ENCODE data around the gene SPSB1. TPM values are rescaled to one million over a fixed set of nuclear protein-coding genes. Genes with fewer than 3 reads are reported as not detected.

The SPSB1 gene
- total RNA-seq, 2 donors from 2014 or later, result 12.2 to 15.6 TPM

DNA sequence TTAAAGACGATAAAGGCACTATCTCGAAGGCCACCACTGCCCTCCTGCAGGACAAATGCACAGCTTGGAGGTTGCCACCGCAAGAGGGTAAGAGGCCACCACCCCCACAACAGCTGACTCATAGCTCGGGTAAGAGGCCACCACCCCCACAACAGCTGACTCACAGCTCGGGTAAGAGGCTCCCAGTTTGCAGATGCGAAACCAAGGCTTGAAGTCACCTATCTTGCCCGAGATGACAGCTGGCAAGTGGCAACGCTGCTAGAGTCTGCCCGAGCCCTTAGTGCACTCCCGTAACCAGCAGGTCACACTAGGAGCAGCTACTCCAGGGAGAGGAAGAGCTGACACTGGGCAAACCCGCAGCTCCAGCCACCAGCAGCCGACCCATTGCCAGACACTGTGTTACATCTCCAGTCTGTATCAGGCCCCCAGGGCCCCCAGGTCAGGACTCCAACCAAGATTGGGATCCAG lies 17.1 kb upstream of the SPSB1 start:
- H3K4me3 Mint-ChIP-seq, result peak overlapping the region; percentile 49 to 55
- DNase-seq (peak; percentile 90 to 91), ATAC-seq (replicated peaks in 1 of 2) (peak; percentile 89 to 94)
- H3K4me1 Mint-ChIP-seq (ENCODE audit: low read depth), result peaks cover 37% of the 10 kb centered on the region
- H3K36me3 Mint-ChIP-seq (ENCODE audit: insufficient read depth in 2 of 2), result peaks cover 2% of the 10 kb centered on the region in 2 donors
- peaks cover 5% of the 10 kb centered on the region for H3K27me3 Mint-ChIP-seq (ENCODE audit: low read depth)
- H3K9me3 Mint-ChIP-seq, result peaks cover 1 to 2% of the 10 kb centered on the region in 2 donors
- H3K27ac Mint-ChIP-seq, result peak overlapping the region; percentile 11

DNA sequence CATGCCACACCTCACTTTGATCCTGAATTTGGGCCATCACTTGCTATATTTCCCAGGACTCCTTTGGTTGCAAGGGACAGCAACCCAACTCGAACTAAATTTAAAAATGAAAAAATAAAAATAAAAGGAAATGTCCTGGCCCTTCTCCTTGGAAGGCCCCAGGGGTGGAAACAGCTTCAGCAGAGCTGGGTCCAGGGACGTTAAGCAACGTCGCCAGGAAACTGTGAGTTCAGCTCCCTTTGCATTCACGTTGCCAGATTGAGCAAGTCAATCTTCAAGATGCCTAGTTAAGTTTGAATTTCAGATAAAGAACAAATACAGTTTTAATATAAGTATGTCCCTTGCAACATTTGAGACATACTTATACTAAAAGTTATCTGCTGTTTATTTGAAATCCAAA lies 14.6 kb upstream of the SPSB1 start:
- peaks cover 1 to 2% of the 10 kb centered on the region in 2 donors for H3K9me3 Mint-ChIP-seq
- DNase-seq, result no peak
- no peak overlapping the region for H3K4me3 Mint-ChIP-seq
- H3K27ac Mint-ChIP-seq, result no peak overlapping the region
- peaks cover 2% of the 10 kb centered on the region in 2 donors for H3K36me3 Mint-ChIP-seq (ENCODE audit: insufficient read depth in 2 of 2)
- ATAC-seq (replicated peaks in 1 of 2), result no peak
- H3K4me1 Mint-ChIP-seq (ENCODE audit: low read depth), result peaks cover 52% of the 10 kb centered on the region
- peaks cover 5% of the 10 kb centered on the region for H3K27me3 Mint-ChIP-seq (ENCODE audit: low read depth)

DNA sequence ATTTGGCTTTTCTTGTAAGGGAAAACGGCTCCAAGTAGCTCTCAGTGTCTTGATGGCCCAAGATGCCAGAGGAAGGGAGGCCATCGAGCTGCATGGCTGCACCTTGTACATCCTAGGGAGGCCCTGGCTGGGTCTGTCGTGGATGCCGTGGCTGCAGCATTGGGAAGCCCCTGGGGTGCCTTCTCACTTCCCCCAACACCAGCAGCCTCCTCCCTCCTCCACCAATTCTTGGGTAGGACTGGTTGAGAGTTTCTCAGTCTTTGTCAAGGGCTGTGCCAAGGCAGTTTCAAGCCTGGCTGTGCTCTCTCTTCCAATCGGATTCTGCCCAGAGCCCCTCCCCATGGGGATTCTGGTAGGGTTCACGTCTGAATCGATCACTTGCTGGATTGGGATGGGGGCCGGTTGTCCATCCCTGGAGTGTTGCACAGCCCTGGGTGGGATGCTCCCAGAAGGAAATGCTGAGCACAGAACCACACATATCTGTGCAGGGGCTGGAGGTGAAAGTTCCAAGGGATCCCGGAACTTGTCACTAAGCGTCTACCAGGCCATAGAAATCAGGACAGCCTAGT lies 14.0 kb upstream of the SPSB1 start:
- Mint-ChIP-seq H3K9me3 (peaks cover 1 to 2% of the 10 kb centered on the region in 2 donors), H3K4me3 (peak overlapping the region in 1 of 2 donors; percentile 56), H3K4me1 (ENCODE audit: low read depth) (peaks cover 58% of the 10 kb centered on the region), H3K36me3 (ENCODE audit: insufficient read depth in 2 of 2) (peaks cover 2% of the 10 kb centered on the region in 2 donors), H3K27me3 (ENCODE audit: low read depth) (peaks cover 5% of the 10 kb centered on the region), H3K27ac (no peak overlapping the region)
- ATAC-seq (replicated peaks in 1 of 2) (no peak), DNase-seq (no peak)

DNA sequence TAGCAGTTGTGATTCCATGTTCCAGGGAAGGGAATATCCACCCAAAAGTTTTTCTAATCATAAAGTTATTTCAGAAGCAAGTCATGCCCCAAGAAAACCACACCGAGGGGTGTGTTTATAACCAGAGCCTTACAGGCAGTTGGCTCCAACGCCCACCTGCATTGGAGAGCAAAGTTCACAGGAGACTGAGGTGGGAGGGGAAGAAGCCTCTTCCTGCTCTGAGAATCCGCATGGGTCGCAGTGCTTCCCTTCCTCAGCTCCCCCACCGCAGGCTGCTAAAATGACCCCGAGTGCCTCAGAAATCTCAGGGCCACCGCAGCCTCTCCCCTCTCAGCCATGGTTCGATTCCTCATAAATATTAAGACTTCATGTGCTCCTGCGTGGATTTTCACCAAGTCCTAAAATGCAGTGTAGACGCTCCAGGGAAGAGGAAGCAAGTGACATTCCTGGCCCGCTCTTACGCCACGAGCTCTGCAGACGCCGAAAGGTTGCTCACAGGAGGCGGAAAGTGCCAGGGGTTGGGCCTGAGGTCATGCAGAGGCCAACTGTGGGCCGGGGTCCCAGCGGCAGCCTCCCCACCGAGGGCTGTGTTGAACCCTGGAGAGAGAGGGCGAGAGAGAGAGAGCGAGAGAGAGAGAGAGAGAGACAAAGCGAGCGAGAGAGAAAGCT lies 13.4 kb upstream of the SPSB1 start:
- Mint-ChIP-seq H3K9me3 (peaks cover 1 to 2% of the 10 kb centered on the region in 2 donors), H3K36me3 (ENCODE audit: insufficient read depth in 2 of 2) (peaks cover 2% of the 10 kb centered on the region in 2 donors), H3K27me3 (ENCODE audit: low read depth) (peaks cover 5% of the 10 kb centered on the region), H3K4me1 (ENCODE audit: low read depth) (peaks cover 64% of the 10 kb centered on the region), H3K27ac (no peak overlapping the region), H3K4me3 (peak overlapping the region; percentile 55 to 56)
- peak in 1 of 2 donors; percentile 56 for DNase-seq
- ATAC-seq (replicated peaks in 1 of 2), result no peak

DNA sequence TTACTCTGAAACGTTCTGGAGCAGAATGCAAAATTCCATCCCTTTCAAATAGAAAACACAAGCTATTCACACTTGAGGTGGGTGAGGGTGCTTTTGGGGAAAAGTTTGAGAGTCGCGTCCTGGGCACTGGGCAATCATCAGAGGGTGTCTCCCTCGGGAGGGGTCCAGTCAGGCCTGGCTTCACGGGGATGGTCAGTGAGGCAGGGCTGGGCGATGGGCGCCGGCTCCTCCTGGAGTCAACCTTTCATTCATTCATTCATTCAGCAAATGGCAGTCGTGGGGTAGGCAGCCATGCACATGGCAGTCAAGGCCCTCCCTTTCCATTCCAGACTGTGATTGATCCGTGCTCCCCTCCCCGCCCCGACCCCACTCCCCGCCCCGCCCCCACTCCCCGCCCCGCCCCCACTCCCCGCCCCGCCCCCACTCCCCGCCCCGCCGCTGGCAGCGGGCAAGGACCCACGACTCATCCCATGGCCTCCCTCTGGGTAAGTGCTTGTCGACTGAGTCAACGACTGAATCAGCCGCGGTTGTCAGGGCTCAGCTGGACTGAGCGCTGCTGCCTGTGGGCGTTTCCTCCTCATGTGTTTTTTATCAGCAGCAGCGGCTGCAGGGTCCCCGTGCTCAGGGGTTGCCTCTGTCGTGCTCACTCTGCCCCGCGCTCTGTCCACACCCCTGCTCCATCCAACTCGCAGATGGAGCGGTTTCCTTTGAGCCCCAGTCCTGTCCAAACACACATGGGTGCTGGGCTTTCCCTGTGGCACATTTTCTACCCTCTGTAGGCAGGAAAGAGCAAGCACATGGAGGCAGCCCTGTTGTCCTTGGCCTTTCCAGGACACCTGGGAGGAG lies 12.5 kb upstream of the SPSB1 start:
- Mint-ChIP-seq H3K36me3 (ENCODE audit: insufficient read depth in 2 of 2) (peaks cover 2 to 7% of the 10 kb centered on the region in 2 donors), H3K27ac (no peak overlapping the region), H3K9me3 (peaks cover 2 to 4% of the 10 kb centered on the region in 2 donors), H3K27me3 (ENCODE audit: low read depth) (peaks cover 2% of the 10 kb centered on the region), H3K4me3 (peak overlapping the region; percentile 72 to 77), H3K4me1 (ENCODE audit: low read depth) (peaks cover 61% of the 10 kb centered on the region)
- DNase-seq, result peak; percentile 75 to 88
- ATAC-seq (replicated peaks in 1 of 2), result peak; percentile 77 to 83

DNA sequence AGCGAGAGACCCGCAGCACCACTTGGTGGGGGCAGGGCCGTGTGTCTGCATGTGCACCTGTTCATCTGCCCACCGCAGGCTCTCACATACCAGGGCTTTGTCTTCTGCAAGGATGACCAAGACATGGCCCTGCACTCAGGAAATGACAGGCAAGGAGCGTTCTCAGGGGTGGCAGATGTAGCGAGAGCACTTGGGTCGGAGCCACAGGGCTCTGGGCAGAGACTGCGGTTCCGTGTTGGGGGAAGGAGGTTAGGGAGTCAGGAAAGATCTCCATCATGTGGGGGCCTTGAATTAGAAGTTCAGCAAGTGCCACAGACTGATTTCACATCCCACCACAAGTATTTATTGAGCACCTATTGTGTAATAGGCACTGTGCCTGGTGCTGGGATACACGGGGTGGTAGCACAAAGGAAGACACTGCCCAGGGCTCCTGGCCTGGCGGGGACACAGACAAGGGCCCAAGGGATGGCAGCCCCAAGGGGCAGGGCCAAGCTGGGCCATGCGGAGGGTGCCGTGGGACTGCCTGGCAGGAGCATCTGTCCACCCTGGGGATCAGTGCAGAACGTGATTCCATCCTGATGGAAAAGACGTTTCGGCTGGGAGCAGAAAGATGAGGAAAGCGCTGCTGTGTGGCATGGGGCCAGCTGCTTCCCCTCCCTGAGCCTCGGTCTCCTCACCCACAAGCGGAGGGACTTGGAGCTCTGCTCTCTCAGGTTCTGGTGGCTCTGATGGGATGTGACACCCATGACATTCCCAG lies 11.4 kb upstream of the SPSB1 start:
- Mint-ChIP-seq H3K4me3 (peak overlapping the region; percentile 72 to 77), H3K4me1 (ENCODE audit: low read depth) (peaks cover 55% of the 10 kb centered on the region), H3K27me3 (ENCODE audit: low read depth) (no peaks in the 10 kb centered on the region), H3K9me3 (peaks cover 4% of the 10 kb centered on the region in 2 donors), H3K27ac (no peak overlapping the region), H3K36me3 (ENCODE audit: insufficient read depth in 2 of 2) (peaks cover 3 to 8% of the 10 kb centered on the region in 2 donors)
- no peak for DNase-seq
- ATAC-seq (replicated peaks in 1 of 2), result no peak

DNA sequence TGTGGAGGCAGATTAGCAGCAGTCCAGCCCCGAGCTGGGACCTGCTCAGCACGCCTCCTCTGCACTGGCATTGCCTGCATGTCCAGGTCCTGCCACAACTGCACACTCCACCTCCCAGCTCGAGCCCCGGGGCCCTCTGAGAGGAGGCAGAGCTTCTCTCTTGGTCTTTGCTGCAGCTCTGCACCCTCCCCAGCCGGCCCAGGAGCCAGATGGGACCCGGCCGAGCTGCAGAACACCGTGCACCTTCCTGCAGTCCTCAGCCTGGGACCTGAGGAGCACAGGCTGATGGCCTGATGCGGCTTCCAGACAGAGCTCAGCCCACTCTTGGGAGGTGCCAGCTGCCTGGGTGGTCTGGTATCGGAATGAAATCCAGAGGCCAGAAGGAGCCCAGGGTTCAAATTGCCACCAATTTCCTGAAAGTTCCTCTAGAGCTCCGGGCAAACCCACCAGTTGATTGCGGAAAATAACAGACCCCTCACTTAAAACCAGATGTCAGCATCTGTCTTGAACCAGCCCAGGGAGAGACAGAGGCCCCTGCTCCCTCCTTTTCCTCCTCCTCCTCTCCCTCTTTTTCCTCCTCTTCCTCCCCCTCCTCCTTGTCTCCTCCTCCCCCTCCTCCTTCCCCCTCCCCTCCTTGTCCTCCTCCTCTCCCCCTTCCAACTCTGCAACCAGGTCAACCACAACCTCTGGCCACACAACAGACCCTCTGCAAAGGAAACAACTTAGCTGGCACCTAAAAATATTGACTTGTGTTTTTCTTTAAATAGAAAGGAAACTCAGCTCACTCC lies 10.6 kb upstream of the SPSB1 start:
- no peak overlapping the region for H3K27ac Mint-ChIP-seq
- H3K27me3 Mint-ChIP-seq (ENCODE audit: low read depth), result no peaks in the 10 kb centered on the region
- H3K4me1 Mint-ChIP-seq (ENCODE audit: low read depth), result peaks cover 56% of the 10 kb centered on the region
- ATAC-seq (replicated peaks in 1 of 2), result no peak
- DNase-seq, result no peak
- no peak overlapping the region for H3K4me3 Mint-ChIP-seq
- H3K9me3 Mint-ChIP-seq, result peaks cover 2 to 3% of the 10 kb centered on the region in 2 donors
- peaks cover 3 to 8% of the 10 kb centered on the region in 2 donors for H3K36me3 Mint-ChIP-seq (ENCODE audit: insufficient read depth in 2 of 2)

DNA sequence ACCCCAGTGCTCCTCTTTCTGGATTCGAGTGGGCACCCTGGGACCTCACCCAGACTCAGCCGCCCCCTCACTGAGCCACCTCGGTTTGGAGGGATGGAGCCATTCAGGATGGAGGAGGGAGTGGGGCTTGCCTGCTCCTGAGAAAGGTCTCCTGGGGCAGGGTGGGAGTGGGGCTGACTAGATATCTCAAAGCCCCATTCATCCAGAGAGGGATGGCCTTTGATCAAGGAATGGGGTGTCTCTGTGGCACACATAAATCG lies 10.1 kb upstream of the SPSB1 start:
- Mint-ChIP-seq H3K4me1 (ENCODE audit: low read depth) (peaks cover 56% of the 10 kb centered on the region), H3K27ac (no peak overlapping the region), H3K36me3 (ENCODE audit: insufficient read depth in 2 of 2) (peaks cover 3 to 8% of the 10 kb centered on the region in 2 donors), H3K4me3 (no peak overlapping the region), H3K9me3 (peaks cover 2 to 3% of the 10 kb centered on the region in 2 donors), H3K27me3 (ENCODE audit: low read depth) (no peaks in the 10 kb centered on the region)
- no peak for DNase-seq
- ATAC-seq (replicated peaks in 1 of 2), result no peak

DNA sequence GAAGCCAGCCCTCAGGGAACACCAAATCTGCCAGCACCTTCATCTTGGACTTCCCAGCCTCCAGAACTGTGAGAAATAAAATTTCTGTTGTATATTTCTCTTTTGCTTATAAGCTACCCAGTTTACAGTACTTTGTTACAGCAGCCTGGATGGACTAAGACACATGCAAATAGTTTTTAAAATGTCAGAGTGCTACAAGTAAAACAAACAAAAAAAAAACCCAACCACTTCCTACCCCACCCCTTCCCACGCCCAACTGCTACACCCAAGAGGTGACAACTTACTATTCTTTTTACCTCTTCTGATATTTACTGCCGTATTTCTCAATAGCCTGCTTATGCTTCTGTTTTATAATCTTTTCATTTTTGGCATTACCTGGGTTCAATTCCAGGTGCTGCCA lies 8.6 kb upstream of the SPSB1 start:
- peak overlapping the region in 1 of 2 donors; percentile 49 for H3K4me3 Mint-ChIP-seq
- peaks cover 5% of the 10 kb centered on the region in 2 donors for H3K9me3 Mint-ChIP-seq
- peak overlapping the region; percentile 29 for H3K27ac Mint-ChIP-seq
- no peaks in the 10 kb centered on the region for H3K27me3 Mint-ChIP-seq (ENCODE audit: low read depth)
- ATAC-seq (replicated peaks in 1 of 2), result no peak
- DNase-seq, result no peak
- H3K36me3 Mint-ChIP-seq (ENCODE audit: insufficient read depth in 2 of 2), result peaks cover 7 to 13% of the 10 kb centered on the region in 2 donors
- peaks cover 52% of the 10 kb centered on the region for H3K4me1 Mint-ChIP-seq (ENCODE audit: low read depth)

DNA sequence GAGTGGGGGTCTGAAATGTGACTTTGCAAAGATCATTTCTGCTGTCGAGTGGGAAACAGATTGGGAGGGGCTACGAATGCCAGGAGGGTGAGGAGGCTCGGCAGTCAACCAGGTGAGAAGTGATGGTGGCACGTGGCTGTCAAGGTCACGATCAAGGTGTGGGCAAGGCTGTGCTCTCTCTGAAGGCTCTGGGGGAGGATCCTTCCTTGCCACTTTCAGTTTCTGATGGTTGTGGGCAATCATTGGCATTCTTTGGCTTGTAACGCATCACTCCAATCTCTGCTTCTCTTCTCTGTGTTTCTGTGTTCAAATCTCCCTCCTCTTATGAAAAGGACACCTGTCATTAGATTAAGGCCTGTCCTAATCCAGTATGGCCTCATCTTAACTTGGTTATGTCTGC lies 6.1 kb upstream of the SPSB1 start:
- no peak for DNase-seq
- H3K4me3 Mint-ChIP-seq, result no peak overlapping the region
- H3K4me1 Mint-ChIP-seq (ENCODE audit: low read depth), result peaks cover 51% of the 10 kb centered on the region
- ATAC-seq (replicated peaks in 1 of 2), result no peak
- H3K27me3 Mint-ChIP-seq (ENCODE audit: low read depth), result no peaks in the 10 kb centered on the region
- H3K9me3 Mint-ChIP-seq, result peaks cover 5% of the 10 kb centered on the region in 2 donors
- no peak overlapping the region for H3K27ac Mint-ChIP-seq
- peaks cover 7 to 13% of the 10 kb centered on the region in 2 donors for H3K36me3 Mint-ChIP-seq (ENCODE audit: insufficient read depth in 2 of 2)

DNA sequence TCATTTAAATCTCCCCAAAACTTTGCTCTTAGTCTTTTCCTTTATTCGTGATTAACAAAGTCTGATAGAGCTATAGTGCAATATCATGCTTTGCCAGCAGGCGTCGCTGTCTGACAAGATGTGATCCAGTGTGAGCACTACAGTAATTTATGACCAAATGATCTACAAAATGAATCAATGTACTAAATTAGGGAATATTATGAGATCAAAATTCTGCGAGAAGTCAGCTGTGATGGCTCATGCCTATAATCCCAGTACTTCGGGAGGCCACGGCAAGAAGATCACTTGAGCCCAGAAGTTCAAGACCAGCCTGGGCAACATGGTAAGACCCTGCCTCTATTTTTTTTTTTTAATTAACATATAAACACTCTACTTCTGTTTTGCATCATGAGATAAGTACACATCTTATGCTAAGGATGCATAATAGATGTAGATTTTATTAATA lies 3.6 kb upstream of the SPSB1 start:
- H3K4me1 Mint-ChIP-seq (ENCODE audit: low read depth), result peaks cover 34% of the 10 kb centered on the region
- H3K9me3 Mint-ChIP-seq, result peaks cover 5% of the 10 kb centered on the region in 2 donors
- H3K27me3 Mint-ChIP-seq (ENCODE audit: low read depth), result no peaks in the 10 kb centered on the region
- ATAC-seq (replicated peaks in 1 of 2) (no peak), DNase-seq (peak; percentile 84 to 85)
- peaks cover 7 to 13% of the 10 kb centered on the region in 2 donors for H3K36me3 Mint-ChIP-seq (ENCODE audit: insufficient read depth in 2 of 2)
- no peak overlapping the region for H3K4me3 Mint-ChIP-seq
- H3K27ac Mint-ChIP-seq, result no peak overlapping the region
